SK-N-MC (cell line): ENCODE results near the gene MLC1.

Experiments
- EZH2 ChIP-seq: fragments of 200-600 bp; sonication (generic); IDR thresholded peaks from one replicate; pipeline ENCODE4 v1.6.1; 2017; ENCODE audit warnings: antibody characterized with exemption
- POLR2AphosphoS5 ChIP-seq: IDR thresholded peaks from 2 replicates; pipeline ENCODE4 v1.6.1; 2012; ENCODE audit warnings: mild to moderate bottlenecking, low read depth, low read length, borderline replicate concordance

DNA sequence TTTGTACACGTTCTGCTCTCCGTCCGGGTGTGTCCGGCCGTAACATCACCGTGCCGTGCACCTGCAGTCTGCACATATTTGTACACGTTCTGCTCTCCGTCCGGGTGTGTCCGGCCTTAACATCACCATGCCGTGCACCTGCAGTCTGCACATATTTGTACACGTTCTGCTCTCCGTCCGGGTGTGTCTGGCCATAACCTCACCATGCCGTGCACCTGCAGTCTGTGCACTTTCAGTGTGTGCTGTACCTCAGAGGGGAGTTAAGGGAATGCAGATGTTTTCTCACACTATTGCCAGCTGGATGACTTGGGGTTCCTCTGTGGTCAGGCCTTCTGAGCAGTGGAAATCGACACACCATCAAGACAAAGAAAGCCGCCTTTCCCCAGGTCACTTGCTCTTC lies 31.4 kb downstream of the MLC1 start:
- TF ChIP-seq POLR2AphosphoS5 (no peak), EZH2 (no peak)
